Embryonic facial prominence (tissue), 1 donor: ENCODE measurements around the gene FKBP15.

Experiments used
- DNase-seq: peaks from one replicate; pipeline ENCODE4 v3.0.0-alpha.2; 2016; ENCODE audit errors: extremely low spot score

Gene FKBP15

DNA sequence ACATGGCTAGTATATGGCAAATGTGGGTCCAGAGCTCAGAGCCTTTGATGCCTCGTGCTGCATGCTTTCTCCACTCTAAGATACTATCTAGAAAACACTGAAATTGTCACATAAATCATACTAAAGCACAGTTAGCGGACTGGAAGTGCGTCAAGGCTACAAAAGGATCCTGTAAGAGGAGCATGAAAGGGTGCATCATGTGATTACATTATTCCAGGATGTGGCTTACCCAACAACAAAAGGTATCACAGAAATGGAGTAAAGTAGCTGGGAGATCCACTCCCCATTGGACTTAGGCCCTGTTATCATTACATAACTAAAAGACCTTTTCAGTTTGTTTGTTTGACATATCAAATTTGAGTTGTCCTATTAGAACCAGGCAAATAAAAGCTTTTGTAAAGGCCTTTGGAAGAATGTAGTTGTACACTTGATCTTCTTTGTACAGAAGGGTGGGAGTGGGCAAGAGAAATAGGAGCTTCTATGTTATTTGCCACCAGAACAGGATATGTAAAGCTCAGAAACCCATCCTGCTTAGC is 7.1 kb upstream of the FKBP15 start:
- DNase-seq, result no peak

GRCh38 chr9:113227436-113227835 is 6.4 kb upstream of the FKBP15 start:
- no peak for DNase-seq

GRCh38 chr9:113223963-113224362 is 2.9 kb upstream of the FKBP15 start:
- no peak for DNase-seq

- no peak for DNase-seq
These were observed 1.4 kb upstream of the FKBP15 start for GRCh38 chr9:113222482-113222841.

- DNase-seq, result no peak
These were observed 864 bp upstream of the FKBP15 start for GRCh38 chr9:113221800-113222481.

GRCh38 chr9:113220467-113221002 is 542 bp downstream of the FKBP15 start:
- no peak for DNase-seq

- no peak for DNase-seq
These were observed 1.1 kb downstream of the FKBP15 start for GRCh38 chr9:113219969-113220368.

- no peak for DNase-seq
These were observed 1.7 kb downstream of the FKBP15 start for GRCh38 chr9:113219186-113219936.

DNA sequence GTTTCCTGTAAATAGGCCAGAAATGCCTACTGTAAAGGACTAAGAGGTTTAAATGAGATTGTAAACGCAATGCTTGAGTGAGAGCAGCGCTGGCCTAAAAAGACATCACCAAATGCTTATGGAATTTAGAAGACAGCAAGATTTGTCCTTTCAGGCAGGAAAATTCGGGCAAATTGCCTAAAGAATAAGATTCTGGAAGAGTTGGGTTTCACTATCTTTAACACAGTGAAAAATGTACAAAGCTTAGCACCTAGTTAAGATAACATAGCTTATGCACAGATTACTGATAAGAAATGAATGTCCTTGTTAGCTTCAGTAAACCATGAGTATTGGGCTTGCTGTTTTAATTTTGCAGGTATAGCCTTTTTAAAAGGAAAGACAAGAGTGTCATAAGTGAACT is 4.7 kb downstream of the FKBP15 start:
- DNase-seq, result no peak

- DNase-seq, result no peak
These were observed 5.9 kb downstream of the FKBP15 start for GRCh38 chr9:113215132-113215531.

- DNase-seq, result no peak
These were observed 10.3 kb downstream of the FKBP15 start for GRCh38 chr9:113210815-113211214.

DNA sequence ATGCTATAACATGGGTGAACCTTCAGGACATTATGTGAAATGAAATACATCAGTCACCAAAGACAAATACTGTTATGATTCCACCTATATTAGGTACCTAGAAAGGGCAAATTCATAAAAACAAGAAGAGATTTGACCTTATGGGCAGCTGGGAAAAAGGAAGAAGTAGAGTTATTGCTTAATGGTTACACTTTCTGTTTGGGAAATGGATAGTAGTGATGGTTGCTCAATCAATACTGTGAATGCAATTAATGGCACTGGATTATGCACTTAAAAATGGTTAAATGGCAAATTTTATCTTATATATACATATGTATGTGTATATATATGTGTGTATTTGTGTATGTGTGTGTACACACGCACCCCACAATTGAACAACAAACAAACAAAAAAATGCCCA is 15.2 kb downstream of the FKBP15 start:
- DNase-seq, result no peak

- DNase-seq, result no peak
These were observed 15.6 kb downstream of the FKBP15 start for GRCh38 chr9:113205432-113205831.

DNA sequence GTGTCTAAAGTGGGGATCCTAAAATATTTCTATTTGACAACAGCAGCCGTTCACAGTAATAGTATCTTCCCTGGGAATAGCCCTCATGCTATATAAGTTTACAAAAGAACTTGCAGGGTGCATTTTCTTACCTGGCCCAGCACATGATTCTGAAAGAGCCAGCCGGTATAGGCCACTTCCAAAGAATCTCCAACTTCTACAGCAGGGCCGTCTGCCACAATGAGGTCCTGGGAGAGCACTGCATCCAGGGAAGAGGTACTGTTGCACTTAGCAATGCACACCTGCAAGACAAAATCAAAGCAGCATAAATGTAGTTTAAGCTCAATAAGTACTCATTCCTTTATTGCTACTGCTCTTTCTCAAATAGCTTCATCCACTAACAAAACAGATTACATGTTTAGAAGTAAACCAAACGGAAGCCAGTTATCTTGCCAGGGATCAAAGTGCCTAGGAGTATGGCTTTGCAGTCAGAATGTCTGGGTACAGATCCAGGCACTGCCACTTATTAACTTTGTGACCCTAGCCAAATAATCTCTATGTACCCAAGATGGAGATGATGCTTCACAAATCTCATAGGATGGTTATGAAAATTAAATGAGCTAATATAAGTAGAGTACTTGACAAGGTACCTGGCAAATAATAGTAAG is 21.3 kb downstream of the FKBP15 start:
- no peak for DNase-seq

DNA sequence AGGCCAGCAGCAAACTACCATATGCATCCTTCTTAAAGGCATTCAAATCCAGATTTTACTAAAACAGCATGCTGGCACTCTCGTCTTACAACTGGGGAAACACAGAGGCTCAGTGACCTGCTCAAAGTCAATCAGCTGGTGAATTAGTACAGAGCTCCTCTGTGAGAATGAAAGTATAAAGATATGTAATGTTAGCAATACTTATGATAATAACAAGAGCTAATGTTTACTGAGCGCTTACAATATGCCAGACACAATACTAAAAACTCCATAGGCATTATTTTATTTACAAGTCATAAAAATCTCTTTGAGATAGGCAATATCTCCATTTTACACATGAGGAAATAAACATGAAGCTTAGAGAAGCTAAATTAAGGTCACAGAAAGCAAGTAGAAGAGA is 28.6 kb downstream of the FKBP15 start:
- no peak for DNase-seq

DNA sequence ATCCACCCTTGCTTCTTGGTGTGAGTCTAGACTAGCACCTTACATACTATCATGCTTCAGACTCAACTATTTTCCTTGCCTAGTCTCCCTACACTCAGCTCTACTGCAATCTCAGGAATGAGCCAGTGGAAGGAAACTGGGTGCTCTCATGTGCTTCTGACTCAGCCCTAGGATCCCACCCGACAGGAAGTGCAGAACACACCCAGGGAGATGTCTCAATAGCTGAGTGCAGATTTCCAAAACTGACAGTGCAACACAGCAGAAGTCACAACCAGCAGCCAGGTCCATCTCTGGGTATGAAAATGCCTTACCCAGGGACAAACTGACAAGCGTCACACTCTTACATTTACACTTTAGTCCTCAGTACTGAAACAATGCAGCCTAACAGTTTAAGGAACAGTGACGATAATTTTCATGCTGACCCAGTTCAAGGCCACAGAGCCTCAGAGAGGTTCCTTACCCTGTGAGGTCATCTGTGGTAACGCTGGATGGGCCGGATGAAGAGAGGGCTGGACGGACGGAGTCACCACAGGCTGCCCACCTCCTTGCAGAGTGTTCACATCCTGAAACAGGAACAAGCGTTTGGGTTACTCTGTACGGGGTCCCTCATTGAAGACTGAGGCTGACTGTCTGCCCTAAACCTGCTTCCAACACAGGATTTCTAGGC is 33.0 kb downstream of the FKBP15 start:
- no peak for DNase-seq

- DNase-seq, result no peak
These were observed 34.8 kb downstream of the FKBP15 start for GRCh38 chr9:113186137-113186755.

- no peak for DNase-seq
These were observed 35.8 kb downstream of the FKBP15 start for GRCh38 chr9:113185271-113185670.

DNA sequence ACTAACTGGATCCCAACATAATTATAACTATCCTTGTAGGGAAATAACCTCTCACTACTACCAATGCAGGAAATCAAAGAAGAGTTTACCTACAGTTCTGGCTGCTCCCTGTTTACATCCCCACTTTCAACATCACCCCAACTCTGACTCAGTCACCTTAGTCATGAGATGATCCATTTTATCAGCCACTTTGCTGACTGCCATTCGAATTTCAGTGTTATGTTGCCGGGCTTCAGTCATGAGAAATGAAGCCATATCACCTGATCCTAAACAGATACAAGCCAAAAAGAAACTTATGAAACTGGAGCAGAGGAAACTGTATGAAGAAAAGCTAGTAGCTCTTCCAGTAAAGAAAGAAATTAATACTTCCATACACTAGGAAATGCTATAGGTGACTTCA is 36.5 kb downstream of the FKBP15 start:
- no peak for DNase-seq

- no peak for DNase-seq
These were observed 37.1 kb downstream of the FKBP15 start for GRCh38 chr9:113183956-113184488.

- no peak for DNase-seq
These were observed 39.9 kb downstream of the FKBP15 start for GRCh38 chr9:113181165-113181564.
